ENCODE measurements around the gene IGFBP3. TPM values are rescaled to one million over a fixed set of nuclear protein-coding genes. Genes with fewer than 3 reads are reported as not detected.
A peak's percentile ranks its signal among the peaks of the same experiment; 100 is the strongest.

Gene IGFBP3
- total and polyA plus RNA-seq, 2 of the 13 experiments (the other 11 are each of a cell fraction or from before 2014, with no cell fraction given): 57.5 TPM; not detected in 1

- TF ChIP-seq ZBTB2 (CRISPR knock-in tag; IDR thresholded peaks at IDR 0.05; ENCODE audit: low read depth) (peak; percentile 64), ZNF543 (CRISPR knock-in tag; IDR thresholded peaks at IDR 0.05) (no peak; the same call in 1 of the 2 replicates), ZBTB14 (CRISPR knock-in tag; IDR thresholded peaks at IDR 0.05) (no peak), MYNN (CRISPR knock-in tag; IDR thresholded peaks at IDR 0.05; ENCODE audit: low read depth) (0 out of 2 replicates have a peak, but pooled peaks have one; percentile 14), JUND (CRISPR knock-in tag; IDR thresholded peaks at IDR 0.05) (no peak), ZIK1 (CRISPR knock-in tag; IDR thresholded peaks at IDR 0.05; ENCODE audit: borderline replicate concordance, low read depth) (no peak), GZF1 (CRISPR knock-in tag; IDR thresholded peaks at IDR 0.05) (no peak), ZSCAN21 (CRISPR knock-in tag; IDR thresholded peaks at IDR 0.05; ENCODE audit: borderline replicate concordance) (0 out of 2 replicates have a peak, but pooled peaks have one; percentile 42), HHEX (CRISPR knock-in tag; IDR thresholded peaks at IDR 0.05) (no peak), TCF7L2 (IDR thresholded peaks at IDR 0.05; ENCODE audit: low read depth, low read length) (no peak), ZNF546 (CRISPR knock-in tag; conservative IDR thresholded peaks at IDR 0.05) (no peak), ZNF335 (CRISPR knock-in tag; IDR thresholded peaks at IDR 0.05) (peak; percentile 5; the same call in 1 of the 2 replicates), ZSCAN25 (CRISPR knock-in tag; IDR thresholded peaks at IDR 0.05) (no peak), PLRG1 (conservative IDR thresholded peaks at IDR 0.05) (no peak), ZNF720 (CRISPR knock-in tag; IDR thresholded peaks at IDR 0.05) (no peak), CREB3 (CRISPR knock-in tag; IDR thresholded peaks at IDR 0.05) (no peak)
- TF ChIP-seq, protein P1, sequence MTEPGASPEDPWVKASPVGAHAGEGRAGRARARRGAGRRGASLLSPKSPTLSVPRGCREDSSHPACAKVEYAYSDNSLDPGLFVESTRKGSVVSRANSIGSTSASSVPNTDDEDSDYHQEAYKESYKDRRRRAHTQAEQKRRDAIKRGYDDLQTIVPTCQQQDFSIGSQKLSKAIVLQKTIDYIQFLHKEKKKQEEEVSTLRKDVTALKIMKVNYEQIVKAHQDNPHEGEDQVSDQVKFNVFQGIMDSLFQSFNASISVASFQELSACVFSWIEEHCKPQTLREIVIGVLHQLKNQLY (CRISPR knock-in tag; IDR thresholded peaks at IDR 0.05): no peak; the same call in 1 of the 2 replicates
- TF ChIP-seq, protein P2, sequence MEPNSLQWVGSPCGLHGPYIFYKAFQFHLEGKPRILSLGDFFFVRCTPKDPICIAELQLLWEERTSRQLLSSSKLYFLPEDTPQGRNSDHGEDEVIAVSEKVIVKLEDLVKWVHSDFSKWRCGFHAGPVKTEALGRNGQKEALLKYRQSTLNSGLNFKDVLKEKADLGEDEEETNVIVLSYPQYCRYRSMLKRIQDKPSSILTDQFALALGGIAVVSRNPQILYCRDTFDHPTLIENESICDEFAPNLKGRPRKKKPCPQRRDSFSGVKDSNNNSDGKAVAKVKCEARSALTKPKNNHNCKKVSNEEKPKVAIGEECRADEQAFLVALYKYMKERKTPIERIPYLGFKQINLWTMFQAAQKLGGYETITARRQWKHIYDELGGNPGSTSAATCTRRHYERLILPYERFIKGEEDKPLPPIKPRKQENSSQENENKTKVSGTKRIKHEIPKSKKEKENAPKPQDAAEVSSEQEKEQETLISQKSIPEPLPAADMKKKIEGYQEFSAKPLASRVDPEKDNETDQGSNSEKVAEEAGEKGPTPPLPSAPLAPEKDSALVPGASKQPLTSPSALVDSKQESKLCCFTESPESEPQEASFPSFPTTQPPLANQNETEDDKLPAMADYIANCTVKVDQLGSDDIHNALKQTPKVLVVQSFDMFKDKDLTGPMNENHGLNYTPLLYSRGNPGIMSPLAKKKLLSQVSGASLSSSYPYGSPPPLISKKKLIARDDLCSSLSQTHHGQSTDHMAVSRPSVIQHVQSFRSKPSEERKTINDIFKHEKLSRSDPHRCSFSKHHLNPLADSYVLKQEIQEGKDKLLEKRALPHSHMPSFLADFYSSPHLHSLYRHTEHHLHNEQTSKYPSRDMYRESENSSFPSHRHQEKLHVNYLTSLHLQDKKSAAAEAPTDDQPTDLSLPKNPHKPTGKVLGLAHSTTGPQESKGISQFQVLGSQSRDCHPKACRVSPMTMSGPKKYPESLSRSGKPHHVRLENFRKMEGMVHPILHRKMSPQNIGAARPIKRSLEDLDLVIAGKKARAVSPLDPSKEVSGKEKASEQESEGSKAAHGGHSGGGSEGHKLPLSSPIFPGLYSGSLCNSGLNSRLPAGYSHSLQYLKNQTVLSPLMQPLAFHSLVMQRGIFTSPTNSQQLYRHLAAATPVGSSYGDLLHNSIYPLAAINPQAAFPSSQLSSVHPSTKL (CRISPR knock-in tag; IDR thresholded peaks at IDR 0.05): no peak
- TF ChIP-seq, protein P3, sequence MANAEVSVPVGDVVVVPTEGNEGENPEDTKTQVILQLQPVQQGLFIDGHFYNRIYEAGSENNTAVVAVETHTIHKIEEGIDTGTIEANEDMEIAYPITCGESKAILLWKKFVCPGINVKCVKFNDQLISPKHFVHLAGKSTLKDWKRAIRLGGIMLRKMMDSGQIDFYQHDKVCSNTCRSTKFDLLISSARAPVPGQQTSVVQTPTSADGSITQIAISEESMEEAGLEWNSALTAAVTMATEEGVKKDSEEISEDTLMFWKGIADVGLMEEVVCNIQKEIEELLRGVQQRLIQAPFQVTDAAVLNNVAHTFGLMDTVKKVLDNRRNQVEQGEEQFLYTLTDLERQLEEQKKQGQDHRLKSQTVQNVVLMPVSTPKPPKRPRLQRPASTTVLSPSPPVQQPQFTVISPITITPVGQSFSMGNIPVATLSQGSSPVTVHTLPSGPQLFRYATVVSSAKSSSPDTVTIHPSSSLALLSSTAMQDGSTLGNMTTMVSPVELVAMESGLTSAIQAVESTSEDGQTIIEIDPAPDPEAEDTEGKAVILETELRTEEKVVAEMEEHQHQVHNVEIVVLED (CRISPR knock-in tag; IDR thresholded peaks at IDR 0.05; ENCODE audit: borderline replicate concordance): peak; percentile 47; the same call in 1 of the 2 replicates
Observed at GRCh38 chr7:45891462-45892402, 29.3 kb downstream of the IGFBP3 start (continued).

All from HepG2 (cell line).